Epithelial cell of prostate (primary cell): ENCODE data around the gene OR2G6.
"Not testable (repeated sequence)": the region's sequence is repeated elsewhere in the genome, so short reads cannot be mapped to it uniquely, and the experiment has no call there.

Source experiments
- DNase-seq: peaks from one replicate; pipeline ENCODE4 v3.0.0-alpha.2; 2011; ENCODE audit warnings: low read depth, low spot score
- H3K27ac ChIP-seq: fragments of 450-650 bp; 2 replicates; pipeline ENCODE4 v1.5.1; 2017; ENCODE audit warnings: mild to moderate bottlenecking

OR2G6 gene

DNA sequence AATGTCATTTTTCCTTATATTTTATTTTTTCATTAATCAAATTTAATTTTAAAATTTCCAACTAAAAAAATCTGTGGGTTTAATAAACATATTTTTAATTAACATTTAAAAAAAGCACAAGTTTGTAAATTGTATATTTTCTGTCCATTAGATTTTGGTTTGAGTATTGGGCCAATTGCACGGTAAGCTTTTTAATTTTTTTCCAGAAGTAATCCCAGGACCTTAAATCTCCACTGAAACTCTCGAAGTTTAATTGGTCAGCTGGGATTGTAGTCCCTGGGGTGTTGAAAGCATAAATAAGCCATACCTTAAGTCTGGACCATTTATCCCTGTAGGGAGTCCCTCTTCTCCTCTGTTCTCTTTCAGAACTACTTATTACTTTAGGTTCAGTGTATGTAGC lies at the start of gene OR2G6:
TSS of gene OR2G6 (plus strand) at position 301 of the 400 bp plus-strand sequence. CDS start 13,574 bp downstream, outside the sequence.
- not testable (repeated sequence) for DNase-seq, H3K27ac ChIP-seq

DNA sequence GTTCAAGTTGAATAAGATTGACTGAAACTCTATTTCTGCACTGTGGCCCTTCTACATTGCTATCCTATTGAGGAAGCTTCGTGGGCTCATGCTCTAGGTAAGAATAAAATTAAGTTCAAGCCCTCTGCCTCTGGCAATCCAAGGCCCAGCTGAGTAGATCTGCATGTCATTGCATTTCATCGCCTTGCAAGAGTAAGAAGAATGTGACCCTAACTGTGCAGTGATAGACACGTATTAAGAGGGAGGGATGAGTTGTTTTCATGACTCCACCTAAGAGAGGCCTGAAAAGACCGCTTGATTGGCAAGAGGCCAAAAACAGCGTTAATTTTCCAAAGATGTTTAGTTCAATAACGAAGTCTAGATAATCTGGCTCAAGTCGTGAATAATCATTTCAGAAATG lies 48.8 kb upstream of the OR2G6 start:
- not testable (repeated sequence) for H3K27ac ChIP-seq, DNase-seq

DNA sequence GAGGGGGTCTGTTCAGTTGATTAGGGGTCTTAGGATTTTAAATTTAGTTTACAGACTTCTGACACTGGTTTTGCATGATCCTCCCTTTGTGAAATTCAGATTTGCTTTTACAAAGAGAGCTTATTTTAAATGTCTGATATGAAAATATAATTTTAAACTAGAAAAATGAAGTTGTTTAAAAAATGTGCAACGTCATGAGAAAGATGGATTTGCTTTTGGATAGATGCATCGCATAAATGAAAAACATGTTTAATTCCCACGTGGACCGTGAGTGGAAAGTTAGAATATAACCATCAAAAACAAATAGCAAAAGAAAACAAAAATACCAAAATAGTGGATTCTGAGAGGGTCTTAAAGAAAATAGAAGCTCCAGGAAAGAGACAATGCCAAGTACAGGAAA lies 36.7 kb upstream of the OR2G6 start:
- no peak overlapping the region for H3K27ac ChIP-seq
- DNase-seq: no peak

DNA sequence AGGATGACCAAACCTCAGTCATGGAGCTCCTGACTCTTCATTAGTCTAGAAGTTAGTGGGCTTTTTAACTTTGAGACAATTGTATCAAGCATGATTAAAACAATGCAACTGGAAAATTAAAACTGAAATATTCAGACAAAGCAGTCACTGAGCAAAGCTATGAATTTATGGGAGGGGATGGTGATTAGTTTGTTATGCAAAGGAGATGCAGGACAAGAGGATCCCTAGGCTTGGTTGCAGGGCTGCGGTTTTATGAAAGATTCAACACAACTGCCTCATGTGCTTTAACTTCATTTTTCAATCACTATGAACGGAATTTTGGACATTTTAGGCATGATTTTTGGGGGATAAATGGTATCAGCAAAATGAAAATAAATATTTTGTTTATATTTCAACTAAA lies 35.8 kb upstream of the OR2G6 start:
- H3K27ac ChIP-seq, DNase-seq: not testable (repeated sequence)

DNA sequence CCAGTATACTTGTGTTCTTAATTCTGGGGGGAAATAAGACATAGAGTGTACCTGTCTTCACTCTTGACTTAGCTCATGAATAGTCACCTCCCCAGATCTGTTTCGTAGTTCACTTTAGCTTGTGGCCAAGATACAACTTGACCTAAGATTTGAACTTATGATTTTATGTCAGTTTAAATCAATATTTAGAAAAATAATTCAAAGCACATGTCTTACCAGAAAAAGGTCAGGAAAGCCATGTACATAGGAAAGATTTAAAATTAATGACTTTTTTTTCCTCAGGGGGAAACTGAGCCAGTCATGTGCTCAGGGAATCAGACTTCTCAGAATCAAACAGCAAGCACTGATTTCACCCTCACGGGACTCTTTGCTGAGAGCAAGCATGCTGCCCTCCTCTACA lies 34.8 kb upstream of the OR2G6 start, which contains the start of gene OR2T3:
TSS of gene OR2T3 (plus strand) at position 301 of the 400 bp plus-strand sequence. CDS start at position 301, 0 bp downstream.
- not testable (repeated sequence) for H3K27ac ChIP-seq, DNase-seq

DNA sequence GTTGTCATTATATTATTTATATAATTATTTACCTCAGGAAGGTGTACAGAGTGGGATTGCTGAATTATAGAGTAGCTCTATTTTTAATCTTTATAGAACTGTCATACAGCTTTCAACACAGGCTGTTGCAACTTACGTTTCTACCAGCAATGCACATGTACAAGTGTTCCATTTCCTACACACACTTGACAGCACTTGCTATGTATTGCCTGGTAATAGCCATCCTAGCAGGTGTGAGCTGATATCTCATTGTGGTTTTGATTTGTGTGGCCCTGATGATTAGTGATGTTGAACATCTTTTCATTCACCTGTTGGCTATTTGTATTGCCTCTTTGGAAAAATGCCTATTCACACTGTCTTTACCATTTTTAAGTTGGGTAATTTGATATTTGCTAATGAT lies 32.2 kb upstream of the OR2G6 start:
- DNase-seq, H3K27ac ChIP-seq: not testable (repeated sequence)

DNA sequence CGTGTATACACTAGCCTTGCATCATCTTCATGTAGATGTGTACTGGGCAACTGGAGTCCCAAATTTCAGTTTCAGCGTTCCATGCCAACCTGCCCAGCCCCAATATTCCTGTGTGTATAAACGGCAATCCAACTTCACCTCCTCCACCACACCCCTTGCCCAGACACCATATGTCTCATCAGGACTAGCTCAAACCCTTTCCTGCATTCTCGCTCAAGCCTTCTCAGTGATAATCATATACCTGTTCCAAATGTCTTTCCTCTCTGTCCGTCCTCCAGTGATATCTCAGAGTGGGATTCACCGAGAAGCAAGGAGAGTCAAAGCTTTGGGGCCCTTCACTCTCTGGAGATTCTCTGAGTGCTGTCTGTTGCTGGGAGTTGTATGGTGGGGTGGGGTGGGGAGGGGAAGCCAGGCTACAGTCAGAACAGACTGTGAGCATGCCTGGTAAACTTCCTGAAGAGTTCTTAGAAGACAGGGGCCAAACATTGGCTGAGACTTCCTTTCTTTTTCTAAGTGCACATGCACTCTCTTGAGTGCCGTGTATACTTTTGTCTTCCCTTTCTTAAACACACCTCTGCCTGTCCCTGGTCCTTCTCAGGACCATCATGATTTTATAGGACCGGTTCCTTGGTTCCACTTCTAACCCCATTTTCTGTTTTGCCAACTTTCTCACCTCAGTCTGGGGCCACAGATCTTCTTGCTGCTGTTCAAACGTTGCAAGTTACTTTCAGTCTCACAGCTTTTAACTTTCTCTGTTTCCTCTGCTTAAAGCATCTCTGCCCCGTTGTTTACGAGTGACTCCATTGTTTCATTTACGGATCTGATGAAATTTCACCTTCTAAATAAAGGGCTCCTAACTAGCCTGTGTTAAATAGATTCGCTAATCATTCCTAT lies 25.9 kb upstream of the OR2G6 start:
- H3K27ac ChIP-seq: not testable (repeated sequence)

DNA sequence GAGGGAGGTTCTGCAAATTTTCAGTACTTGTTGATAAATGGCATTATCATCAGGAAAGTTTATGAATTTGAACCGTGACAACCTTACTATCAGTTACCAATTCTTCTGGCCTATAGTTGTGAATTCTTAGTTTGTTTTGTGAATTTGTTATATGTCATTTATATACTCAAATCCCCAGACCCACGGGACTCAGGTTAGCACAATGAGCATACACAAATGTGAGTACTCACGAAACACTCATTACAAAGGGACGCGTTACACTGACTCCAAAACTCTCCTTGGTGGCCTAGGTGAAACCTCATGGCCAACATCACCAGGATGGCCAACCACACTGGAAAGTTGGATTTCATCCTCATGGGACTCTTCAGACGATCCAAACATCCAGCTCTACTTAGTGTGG lies 19.6 kb upstream of the OR2G6 start, which contains the start of gene OR2T5:
TSS of gene OR2T5 (plus strand) at position 301 of the 400 bp plus-strand sequence. CDS start at position 301, 0 bp downstream.
- not testable (repeated sequence) for H3K27ac ChIP-seq, DNase-seq

More for the DNA sequence above, 25.9 kb upstream of the OR2G6 start:
- DNase-seq: not testable (repeated sequence)

DNA sequence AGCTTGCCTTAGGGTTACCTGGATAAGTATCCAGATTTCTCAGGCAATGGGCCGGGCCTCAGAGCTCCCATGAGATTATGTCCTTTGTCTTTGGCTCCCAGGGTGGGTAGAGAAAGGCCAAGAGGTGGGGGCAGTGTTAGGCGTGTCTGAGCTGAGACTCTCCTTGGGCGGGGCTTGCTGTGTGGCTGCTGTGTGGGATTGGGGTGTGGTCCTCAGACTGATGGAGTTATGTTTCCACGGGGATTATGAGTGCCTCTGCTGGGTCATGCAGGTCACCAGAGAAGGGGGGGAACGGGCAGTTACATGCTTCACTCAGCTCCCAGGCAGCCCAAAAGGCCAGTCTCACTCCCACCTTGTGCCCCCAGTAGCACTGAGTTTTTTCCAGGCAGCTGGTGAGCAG lies 11.2 kb upstream of the OR2G6 start:
- not testable (repeated sequence) for H3K27ac ChIP-seq, DNase-seq

DNA sequence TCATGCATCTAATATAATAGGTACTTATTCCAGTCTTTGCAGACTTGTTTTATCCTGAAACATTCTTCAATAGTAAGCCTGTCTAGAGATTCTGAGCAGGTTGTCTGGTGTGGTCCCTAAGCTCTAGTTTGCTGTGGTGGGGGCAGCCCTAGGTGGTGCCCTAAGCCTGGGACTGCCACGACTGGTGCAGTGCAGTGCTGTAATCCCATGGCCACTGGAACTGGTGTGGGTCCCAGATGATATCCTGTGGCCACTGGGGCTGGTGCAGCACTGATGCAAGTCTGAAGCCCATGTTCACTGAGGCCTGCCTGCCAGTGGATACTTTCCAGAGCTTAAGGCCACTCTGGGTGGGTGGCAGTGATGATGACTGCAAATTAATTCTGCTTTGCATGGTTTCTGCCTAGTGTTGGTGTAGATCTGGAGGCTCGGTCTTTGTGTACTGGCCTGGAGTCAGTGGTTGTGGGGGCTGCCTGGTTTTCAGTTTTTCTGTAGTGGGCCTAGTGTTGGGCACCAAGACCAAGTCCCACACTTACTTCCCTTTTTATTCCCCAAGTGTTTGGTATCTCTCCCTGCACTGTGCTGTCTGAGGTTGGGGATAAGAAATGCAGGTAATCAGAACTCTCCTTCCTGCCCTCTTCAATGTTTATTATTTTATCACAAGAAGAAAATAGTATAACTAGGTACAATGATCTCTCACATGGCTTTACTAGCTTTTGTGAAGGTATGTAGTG lies 7.4 kb upstream of the OR2G6 start:
- not testable (repeated sequence) for DNase-seq, H3K27ac ChIP-seq

DNA sequence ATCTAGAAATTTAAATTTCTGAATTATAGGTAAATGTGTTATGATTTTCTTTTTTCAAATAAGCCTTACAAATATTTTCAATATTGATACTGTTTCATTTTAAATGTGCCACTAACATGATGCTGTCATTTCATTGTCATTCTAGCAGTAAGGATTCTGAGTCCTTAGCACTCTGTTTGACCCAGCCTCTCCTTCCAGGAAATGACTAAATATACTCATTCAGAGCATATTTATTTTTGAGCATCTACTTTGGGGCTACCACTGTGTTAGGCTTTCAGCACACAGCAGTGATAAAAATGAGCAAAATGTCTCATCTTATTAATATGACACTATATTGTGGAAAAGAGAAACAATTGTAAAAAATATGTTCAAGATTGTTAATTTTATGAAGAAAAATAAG lies 2.3 kb downstream of the OR2G6 start:
- not testable (repeated sequence) for H3K27ac ChIP-seq, DNase-seq

DNA sequence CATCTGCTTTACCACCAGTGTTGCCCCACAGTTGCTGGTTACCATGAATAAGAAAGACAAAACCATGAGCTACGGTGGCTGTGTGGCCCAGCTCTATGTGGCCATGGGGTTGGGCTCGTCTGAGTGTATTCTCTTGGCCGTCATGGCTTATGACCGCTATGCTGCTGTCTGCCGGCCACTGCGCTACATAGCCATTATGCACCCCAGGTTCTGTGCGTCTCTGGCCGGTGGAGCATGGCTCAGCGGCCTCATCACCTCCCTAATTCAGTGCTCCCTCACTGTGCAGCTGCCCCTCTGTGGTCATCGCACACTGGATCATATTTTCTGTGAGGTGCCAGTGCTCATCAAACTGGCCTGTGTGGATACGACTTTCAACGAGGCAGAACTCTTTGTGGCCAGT lies 14.0 kb downstream of the OR2G6 start:
- no peak overlapping the region for H3K27ac ChIP-seq
- no peak for DNase-seq

DNA sequence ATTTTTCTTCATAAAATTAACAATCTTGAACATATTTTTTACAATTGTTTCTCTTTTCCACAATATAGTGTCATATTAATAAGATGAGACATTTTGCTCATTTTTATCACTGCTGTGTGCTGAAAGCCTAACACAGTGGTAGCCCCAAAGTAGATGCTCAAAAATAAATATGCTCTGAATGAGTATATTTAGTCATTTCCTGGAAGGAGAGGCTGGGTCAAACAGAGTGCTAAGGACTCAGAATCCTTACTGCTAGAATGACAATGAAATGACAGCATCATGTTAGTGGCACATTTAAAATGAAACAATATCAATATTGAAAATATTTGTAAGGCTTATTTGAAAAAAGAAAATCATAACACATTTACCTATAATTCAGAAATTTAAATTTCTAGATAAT lies 29.6 kb downstream of the OR2G6 start:
- DNase-seq, H3K27ac ChIP-seq: not testable (repeated sequence)

DNA sequence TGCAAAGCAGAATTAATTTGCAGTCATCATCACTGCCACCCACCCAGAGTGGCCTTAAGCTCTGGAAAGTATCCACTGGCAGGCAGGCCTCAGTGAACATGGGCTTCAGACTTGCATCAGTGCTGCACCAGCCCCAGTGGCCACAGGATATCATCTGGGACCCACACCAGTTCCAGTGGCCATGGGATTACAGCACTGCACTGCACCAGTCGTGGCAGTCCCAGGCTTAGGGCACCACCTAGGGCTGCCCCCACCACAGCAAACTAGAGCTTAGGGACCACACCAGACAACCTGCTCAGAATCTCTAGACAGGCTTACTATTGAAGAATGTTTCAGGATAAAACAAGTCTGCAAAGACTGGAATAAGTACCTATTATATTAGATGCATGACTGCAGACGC lies 39.5 kb downstream of the OR2G6 start:
- H3K27ac ChIP-seq, DNase-seq: not testable (repeated sequence)

DNA sequence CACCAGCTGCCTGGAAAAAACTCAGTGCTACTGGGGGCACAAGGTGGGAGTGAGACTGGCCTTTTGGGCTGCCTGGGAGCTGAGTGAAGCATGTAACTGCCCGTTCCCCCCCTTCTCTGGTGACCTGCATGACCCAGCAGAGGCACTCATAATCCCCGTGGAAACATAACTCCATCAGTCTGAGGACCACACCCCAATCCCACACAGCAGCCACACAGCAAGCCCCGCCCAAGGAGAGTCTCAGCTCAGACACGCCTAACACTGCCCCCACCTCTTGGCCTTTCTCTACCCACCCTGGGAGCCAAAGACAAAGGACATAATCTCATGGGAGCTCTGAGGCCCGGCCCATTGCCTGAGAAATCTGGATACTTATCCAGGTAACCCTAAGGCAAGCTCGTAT lies 43.2 kb downstream of the OR2G6 start:
- H3K27ac ChIP-seq, DNase-seq: not testable (repeated sequence)

DNA sequence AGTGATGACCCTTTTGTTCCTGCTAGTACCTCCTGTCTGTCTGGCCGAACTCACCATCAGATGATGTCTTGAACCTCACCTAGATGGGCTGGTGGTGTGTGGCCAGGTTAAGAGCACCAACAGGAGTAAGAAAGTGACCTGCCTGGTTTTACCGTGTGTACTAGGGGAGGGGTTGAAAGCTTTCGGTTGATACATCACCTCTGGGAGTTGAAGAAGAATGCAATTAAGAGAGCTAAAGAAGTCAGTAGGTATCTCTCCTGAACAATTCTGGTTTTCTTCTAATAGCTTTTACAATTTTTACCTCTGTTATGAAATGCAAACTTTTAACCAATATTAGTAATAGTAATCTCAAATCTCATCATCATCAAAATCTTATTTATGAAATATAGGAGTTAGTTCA lies 54.8 kb downstream of the OR2G6 start, which contains the start of gene OR2T29:
TSS of gene OR2T29 (minus strand) at position 101 of the 400 bp plus-strand sequence. CDS start 3,281 bp downstream, outside the sequence.
- DNase-seq, H3K27ac ChIP-seq: not testable (repeated sequence)

DNA sequence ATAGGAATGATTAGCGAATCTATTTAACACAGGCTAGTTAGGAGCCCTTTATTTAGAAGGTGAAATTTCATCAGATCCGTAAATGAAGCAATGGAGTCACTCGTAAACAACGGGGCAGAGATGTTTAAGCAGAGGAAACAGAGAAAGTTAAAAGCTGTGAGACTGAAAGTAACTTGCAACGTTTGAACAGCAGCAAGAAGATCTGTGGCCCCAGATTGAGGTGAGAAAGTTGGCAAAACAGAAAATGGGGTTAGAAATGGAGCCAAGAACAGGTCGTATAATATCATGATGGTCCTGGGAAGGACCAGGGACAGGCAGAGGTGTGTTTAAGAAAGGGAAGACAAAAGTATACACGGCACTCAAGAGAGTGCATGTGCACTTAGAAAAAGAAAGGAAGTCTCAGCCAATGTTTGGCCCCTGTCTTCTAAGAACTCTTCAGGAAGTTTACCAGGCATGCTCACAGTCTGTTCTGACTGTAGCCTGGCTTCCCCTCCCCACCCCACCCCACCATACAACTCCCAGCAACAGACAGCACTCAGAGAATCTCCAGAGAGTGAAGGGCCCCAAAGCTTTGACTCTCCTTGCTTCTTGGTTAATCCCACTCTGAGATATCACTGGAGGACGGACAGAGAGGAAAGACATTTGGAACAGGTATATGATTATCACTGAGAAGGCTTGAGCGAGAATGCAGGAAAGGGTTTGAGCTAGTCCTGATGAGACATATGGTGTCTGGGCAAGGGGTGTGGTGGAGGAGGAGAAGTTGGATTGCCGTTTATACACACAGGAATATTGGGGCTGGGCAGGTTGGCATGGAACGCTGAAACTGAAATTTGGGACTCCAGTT lies 57.9 kb downstream of the OR2G6 start:
- H3K27ac ChIP-seq, DNase-seq: not testable (repeated sequence)

DNA sequence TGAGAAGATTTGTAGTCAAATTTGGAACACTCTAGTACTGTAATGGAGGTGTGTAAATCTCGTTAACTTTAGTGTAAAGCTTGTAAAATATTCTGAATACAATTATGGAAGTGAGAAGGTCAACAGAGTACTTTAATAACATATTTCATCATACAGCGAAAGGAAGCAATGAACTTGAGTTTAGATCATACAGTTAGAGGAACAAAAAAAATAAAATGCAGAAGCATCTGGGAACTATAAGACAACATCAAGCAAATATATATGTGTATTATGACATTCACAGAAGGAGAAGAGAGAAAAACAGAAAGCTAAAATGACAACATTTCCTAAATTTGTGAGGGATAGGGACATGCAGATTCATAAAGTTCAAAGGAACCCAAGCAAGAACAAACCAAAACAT lies 61.2 kb downstream of the OR2G6 start:
- not testable (repeated sequence) for DNase-seq, H3K27ac ChIP-seq

DNA sequence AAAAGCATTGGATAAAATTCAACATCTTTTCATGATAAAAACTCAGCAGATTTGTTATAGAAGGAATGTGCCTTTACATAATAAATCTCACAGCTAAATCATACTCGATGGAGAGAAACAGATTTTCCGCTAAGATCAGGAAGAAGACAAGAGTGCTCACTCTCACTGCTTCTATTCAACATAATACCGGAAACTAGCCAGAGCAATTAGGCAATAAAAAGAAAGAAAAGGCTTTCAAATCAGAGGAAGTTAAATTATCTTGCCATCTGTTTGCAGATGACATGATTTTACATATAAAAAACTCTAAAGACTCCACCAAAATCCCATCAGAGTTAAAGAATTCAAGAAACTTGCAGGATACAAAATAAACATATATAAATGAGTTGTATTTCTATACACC lies 62.9 kb downstream of the OR2G6 start:
- not testable (repeated sequence) for H3K27ac ChIP-seq, DNase-seq

DNA sequence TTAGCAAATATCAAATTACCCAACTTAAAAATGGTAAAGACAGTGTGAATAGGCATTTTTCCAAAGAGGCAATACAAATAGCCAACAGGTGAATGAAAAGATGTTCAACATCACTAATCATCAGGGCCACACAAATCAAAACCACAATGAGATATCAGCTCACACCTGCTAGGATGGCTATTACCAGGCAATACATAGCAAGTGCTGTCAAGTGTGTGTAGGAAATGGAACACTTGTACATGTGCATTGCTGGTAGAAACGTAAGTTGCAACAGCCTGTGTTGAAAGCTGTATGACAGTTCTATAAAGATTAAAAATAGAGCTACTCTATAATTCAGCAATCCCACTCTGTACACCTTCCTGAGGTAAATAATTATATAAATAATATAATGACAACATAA lies 64.2 kb downstream of the OR2G6 start:
- DNase-seq, H3K27ac ChIP-seq: not testable (repeated sequence)
